CD14-positive monocyte (primary cell): ENCODE results near the gene NAB1. TPM values are rescaled to one million over a fixed set of nuclear protein-coding genes. Genes with fewer than 3 reads are reported as not detected.

Source experiments
- DNase-seq, 3 donors: peaks; one replicate each; pipeline ENCODE4 v3.0.0-alpha.2; 2011 to 2022
- H2AFZ ChIP-seq: 2 replicates; pipeline ENCODE4 v1.6.0; 2012; ENCODE audit warnings: mild to moderate bottlenecking, low read depth, low read length, inconsistent platforms; ENCODE audit not compliant: insufficient read depth, poor library complexity, severe bottlenecking
- H3K27ac ChIP-seq, 2 donors: 1 replicate in 1 of 2; 2 replicates in 1 of 2; pipeline ENCODE4 v1.5.1; 2012 to 2013; ENCODE audit warnings: low read length in 2 of 2, control low read depth in 1 of 2, inconsistent platforms in 1 of 2, low read depth in 1 of 2, mild to moderate bottlenecking in 1 of 2
- H3K27me3 ChIP-seq, 2 donors: one replicate each; pipeline versions ENCODE4 v1.6.0 to v1.6.1; 2011 to 2013; ENCODE audit warnings: low read length in 2 of 2; ENCODE audit not compliant: control insufficient read depth in 2 of 2, insufficient read depth in 2 of 2
- H3K36me3 ChIP-seq, 2 donors: replicated peaks in 1 of 2; 1 replicate in 1 of 2; 2 replicates in 1 of 2; pipeline versions ENCODE4 v1.5.1 to v1.6.1; 2012 to 2013; ENCODE audit warnings: low read length in 2 of 2, control low read depth in 1 of 2, inconsistent platforms in 1 of 2, mild to moderate bottlenecking in 1 of 2; ENCODE audit not compliant: insufficient read depth in 2 of 2, control insufficient read depth in 1 of 2
- H3K4me1 ChIP-seq, 2 donors: 1 replicate in 1 of 2; 2 replicates in 1 of 2; pipeline versions ENCODE4 v1.5.1 to v1.6.1; 2012 to 2013; ENCODE audit warnings: low read length in 2 of 2, control low read depth in 1 of 2, inconsistent platforms in 1 of 2, mild to moderate bottlenecking in 1 of 2, moderate library complexity in 1 of 2; ENCODE audit not compliant: insufficient read depth in 2 of 2, control insufficient read depth in 1 of 2
- H3K4me2 ChIP-seq: replicated peaks from 2 replicates; pipeline ENCODE3; 2012; ENCODE audit warnings: low read length, moderate library complexity, mild to moderate bottlenecking; ENCODE audit not compliant: poor library complexity, severe bottlenecking; ENCODE audit errors: extremely low read depth
- H3K4me3 ChIP-seq, 3 experiments: fragments of 200-600 bp in 1 of 3; sonication (generic) in 1 of 3; replicated peaks in 1 of 3; 1 replicate in 2 of 3; 2 replicates in 1 of 3; pipeline ENCODE4 v1.5.1; 2011 to 2013; ENCODE audit warnings: low read length in 3 of 3, mild to moderate bottlenecking in 3 of 3, control low read depth in 2 of 3, low read depth in 2 of 3, inconsistent platforms in 1 of 3, moderate library complexity in 1 of 3
- H3K79me2 ChIP-seq: 2 replicates; pipeline ENCODE4 v1.6.0; 2012; ENCODE audit warnings: mild to moderate bottlenecking, control low read depth, inconsistent platforms, low read length, moderate library complexity; ENCODE audit not compliant: insufficient read depth
- H3K9ac ChIP-seq: 2 replicates; pipeline ENCODE4 v1.6.0; 2017; ENCODE audit warnings: low read length, mild to moderate bottlenecking; ENCODE audit not compliant: insufficient read depth, poor library complexity, severe bottlenecking
- H3K9me3 ChIP-seq, 2 donors: replicated peaks in 1 of 2; 1 replicate in 1 of 2; 2 replicates in 1 of 2; pipeline versions ENCODE4 v1.5.1 to v1.6.1; 2012 to 2013; ENCODE audit warnings: low read length in 2 of 2, control low read depth in 1 of 2; ENCODE audit not compliant: control insufficient read depth in 1 of 2, insufficient read depth in 1 of 2
- H4K20me1 ChIP-seq: 2 replicates; pipeline ENCODE4 v1.6.0; 2012; ENCODE audit warnings: mild to moderate bottlenecking, low read length, control low read depth, moderate library complexity; ENCODE audit not compliant: insufficient read depth
- H3K27ac Mint-ChIP-seq, 7 donors: one replicate each; pipeline ENCODE4 v1.8.0; 2020; ENCODE audit warnings: mild to moderate bottlenecking in 7 of 7, mixed read lengths in 7 of 7, moderate library complexity in 6 of 7, inconsistent platforms in 2 of 7
- H3K27me3 Mint-ChIP-seq, 3 donors: one replicate each; pipeline ENCODE4 v1.8.0; 2021 to 2022; ENCODE audit warnings: low read depth in 3 of 3, mild to moderate bottlenecking in 3 of 3, mixed read lengths in 3 of 3, moderate library complexity in 3 of 3, inconsistent platforms in 1 of 3
- H3K36me3 Mint-ChIP-seq, 2 donors: one replicate each; pipeline ENCODE4 v1.8.0; 2020; ENCODE audit warnings: mixed read lengths in 2 of 2, inconsistent platforms in 1 of 2, mild to moderate bottlenecking in 1 of 2
- H3K4me1 Mint-ChIP-seq: one replicate; pipeline ENCODE4 v1.8.0; 2020; ENCODE audit warnings: mild to moderate bottlenecking, mixed read lengths
- H3K4me3 Mint-ChIP-seq, 2 donors: one replicate each; pipeline ENCODE4 v1.8.0; 2020; ENCODE audit warnings: mild to moderate bottlenecking in 2 of 2, mixed read lengths in 2 of 2, moderate library complexity in 1 of 2
- H3K9me3 Mint-ChIP-seq, 7 donors: one replicate each; pipeline ENCODE4 v1.8.0; 2020 to 2022; ENCODE audit warnings: mixed read lengths in 7 of 7, mild to moderate bottlenecking in 6 of 7, moderate library complexity in 6 of 7, inconsistent platforms in 2 of 7
- WGBS: methylation state at CpG from one replicate; pipeline ENCODE4 v1.1.5; 2013; ENCODE audit warnings: missing lambda C conversion rate; ENCODE audit not compliant: insufficient coverage; 5-methylcytosine and 5-hydroxymethylcytosine counted together
- intact Hi-C, 2 donors: fragments of 100-400 bp; cut with micrococcal nuclease; formaldehyde crosslinking; loops; one replicate each; pipeline versions ENCODE4 v1.15.0 to v1.15.1; 2023
- polyA plus RNA-seq, 3 donors: library from polyadenylated mRNA; depleted of rRNA in 1 of 3; unstranded in 2 of 3; stranded (reverse) in 1 of 3; fragments of 300-500 nt in 2 of 3; fragments of >200 nt in 1 of 3; fragmentation: Illumina TruSeq in 2 of 3; gene quantifications; 1 replicate in 2 of 3; 2 replicates in 1 of 3; pipeline ENCODE4 v1.2.3, GENCODE V29; 2012 to 2021
- TF ChIP-seq, protein P1 (sequence below): fragments of 200-600 bp; IDR thresholded peaks from one replicate; pipeline ENCODE4 v1.8.0; 2022; ENCODE audit warnings: antibody characterized with exemption, mild to moderate bottlenecking

NAB1 gene
- polyA plus RNA-seq, 3 donors = 2.9 to 15.5 (median 3.1) TPM

DNA sequence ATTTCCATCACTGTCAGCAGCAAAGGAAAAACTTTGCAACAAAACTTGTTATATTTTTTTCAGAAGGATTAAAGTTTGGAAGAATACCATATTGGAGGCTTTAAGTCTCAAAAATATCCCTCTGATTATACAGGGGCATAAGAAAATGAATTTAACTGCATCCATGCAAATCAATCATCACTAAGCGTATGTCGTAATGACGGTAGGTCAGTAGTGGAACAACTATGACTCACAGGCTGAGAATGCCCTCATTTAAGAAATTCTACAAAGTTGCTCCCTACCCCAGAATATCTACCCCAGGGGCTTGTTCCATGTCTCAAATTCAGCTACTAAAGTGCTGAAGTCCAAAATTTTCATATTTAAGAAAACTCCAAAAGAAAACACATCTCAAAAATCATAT, 12.5 kb upstream of the NAB1 start:
- H3K4me1 Mint-ChIP-seq = peaks cover 19% of the 10 kb centered on the region
- no peaks in the 10 kb centered on the region for H3K9me3 Mint-ChIP-seq
- peak; percentile 21 to 80 (median 57) for DNase-seq
- H3K27me3 Mint-ChIP-seq = peaks cover 2 to 5% (median 5%) of the 10 kb centered on the region in 3 donors
- no peaks in the 10 kb centered on the region for H3K27me3 ChIP-seq
- H3K9ac ChIP-seq = no peak overlapping the region
- no peaks in the 10 kb centered on the region for H3K9me3 ChIP-seq
- intact Hi-C loops = no loop called here
- H3K79me2 ChIP-seq = no peaks in the 10 kb centered on the region
- H3K4me3 Mint-ChIP-seq = no peak overlapping the region
- no peak overlapping the region for H3K27ac Mint-ChIP-seq
- peaks cover 5 to 8% of the 10 kb centered on the region in 2 donors for H3K4me1 ChIP-seq
- TF ChIP-seq, protein P1, sequence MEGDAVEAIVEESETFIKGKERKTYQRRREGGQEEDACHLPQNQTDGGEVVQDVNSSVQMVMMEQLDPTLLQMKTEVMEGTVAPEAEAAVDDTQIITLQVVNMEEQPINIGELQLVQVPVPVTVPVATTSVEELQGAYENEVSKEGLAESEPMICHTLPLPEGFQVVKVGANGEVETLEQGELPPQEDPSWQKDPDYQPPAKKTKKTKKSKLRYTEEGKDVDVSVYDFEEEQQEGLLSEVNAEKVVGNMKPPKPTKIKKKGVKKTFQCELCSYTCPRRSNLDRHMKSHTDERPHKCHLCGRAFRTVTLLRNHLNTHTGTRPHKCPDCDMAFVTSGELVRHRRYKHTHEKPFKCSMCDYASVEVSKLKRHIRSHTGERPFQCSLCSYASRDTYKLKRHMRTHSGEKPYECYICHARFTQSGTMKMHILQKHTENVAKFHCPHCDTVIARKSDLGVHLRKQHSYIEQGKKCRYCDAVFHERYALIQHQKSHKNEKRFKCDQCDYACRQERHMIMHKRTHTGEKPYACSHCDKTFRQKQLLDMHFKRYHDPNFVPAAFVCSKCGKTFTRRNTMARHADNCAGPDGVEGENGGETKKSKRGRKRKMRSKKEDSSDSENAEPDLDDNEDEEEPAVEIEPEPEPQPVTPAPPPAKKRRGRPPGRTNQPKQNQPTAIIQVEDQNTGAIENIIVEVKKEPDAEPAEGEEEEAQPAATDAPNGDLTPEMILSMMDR = no peak
- H3K27ac ChIP-seq = no peak overlapping the region
- H4K20me1 ChIP-seq = no peaks in the 10 kb centered on the region
- WGBS = no CpG with 5 or more reads among the region's 3 CpGs
- H3K36me3 ChIP-seq = no peaks in the 10 kb centered on the region
- H2AFZ ChIP-seq = no peak overlapping the region
- no peak overlapping the region for H3K4me3 ChIP-seq
- H3K36me3 Mint-ChIP-seq = no peaks in the 10 kb centered on the region
- H3K4me2 ChIP-seq = no peak overlapping the region

DNA sequence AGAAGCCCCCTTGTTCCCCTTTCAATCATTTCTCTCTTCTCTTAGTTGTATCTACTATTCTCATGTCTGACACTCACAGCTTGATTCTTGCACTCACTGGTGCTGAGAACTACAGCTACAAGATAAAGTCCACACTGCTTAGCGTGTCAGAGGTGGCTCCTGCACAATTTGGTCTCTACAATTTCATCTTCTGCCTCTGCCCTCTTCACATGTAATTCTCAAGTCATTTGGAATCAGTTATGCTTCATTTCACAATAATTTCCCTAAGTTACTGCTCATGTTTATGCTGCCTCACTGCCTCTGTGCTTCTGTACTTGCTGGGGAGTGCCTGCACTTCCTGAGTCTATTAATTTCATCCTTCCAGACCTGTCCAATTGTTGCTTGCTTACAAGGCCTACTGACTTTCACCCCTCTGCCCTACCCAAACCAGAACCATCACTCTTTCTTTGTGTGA, 11.6 kb upstream of the NAB1 start:
- H3K4me2 ChIP-seq = no peak overlapping the region
- no peak overlapping the region for H3K4me3 Mint-ChIP-seq
- H3K36me3 ChIP-seq = no peaks in the 10 kb centered on the region
- no peaks in the 10 kb centered on the region for H3K36me3 Mint-ChIP-seq
- intact Hi-C loops = no loop called here
- no peaks in the 10 kb centered on the region for H3K27me3 ChIP-seq
- no peaks in the 10 kb centered on the region for H3K9me3 ChIP-seq
- no peaks in the 10 kb centered on the region for H4K20me1 ChIP-seq
- peaks cover 5 to 8% of the 10 kb centered on the region in 2 donors for H3K4me1 ChIP-seq
- H3K9me3 Mint-ChIP-seq = no peaks in the 10 kb centered on the region
- no peak overlapping the region for H3K9ac ChIP-seq
- peaks cover 2 to 5% (median 3%) of the 10 kb centered on the region in 3 donors for H3K27me3 Mint-ChIP-seq
- no peaks in the 10 kb centered on the region for H3K79me2 ChIP-seq
- peak overlapping the region in 4 of 7 donors; percentile 32 to 70 (median 49) for H3K27ac Mint-ChIP-seq
- H3K4me1 Mint-ChIP-seq = peaks cover 19% of the 10 kb centered on the region
- H2AFZ ChIP-seq = peak overlapping the region; percentile 33
- TF ChIP-seq, protein P1 = no peak
- H3K27ac ChIP-seq = peak overlapping the region in 1 of 2 donors; percentile 29
- DNase-seq = peak in 1 of 3 donors; percentile 36
- 25% methylated on average over 1 of the region's 1 CpG for WGBS
- H3K4me3 ChIP-seq = no peak overlapping the region
